Raji (cell line): ENCODE measurements around the gene CCNDBP1.

Experiments used
- POLR2A ChIP-seq: IDR thresholded peaks from 2 replicates; pipeline ENCODE4 v1.6.1; 2011; ENCODE audit warnings: low read depth, low read length, control low read depth; ENCODE audit not compliant: insufficient read depth

Gene CCNDBP1

GRCh38 chr15:43226436-43227305, 41.5 kb downstream of the CCNDBP1 start:
- no peak for TF ChIP-seq POLR2A

DNA sequence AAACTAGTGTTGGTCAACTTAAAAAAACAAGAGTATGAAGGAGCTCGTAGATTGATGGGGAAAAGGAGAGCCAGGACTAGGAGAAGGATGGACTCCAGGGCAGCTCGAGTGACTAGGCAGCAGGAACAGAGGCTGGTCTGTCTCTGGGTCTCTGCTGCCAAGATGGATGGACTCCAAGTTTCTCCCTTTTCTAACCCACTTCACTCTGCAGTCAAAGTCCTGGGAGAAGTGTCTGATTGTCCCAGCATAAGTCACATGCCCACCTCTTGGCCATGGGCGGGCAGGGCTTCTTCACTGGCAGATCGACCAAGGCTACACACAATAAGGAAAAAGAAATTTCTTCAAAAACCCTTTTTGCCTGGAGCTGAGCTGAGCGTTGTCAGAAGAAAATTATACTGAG, 44.8 kb downstream of the CCNDBP1 start:
- TF ChIP-seq POLR2A = no peak

DNA sequence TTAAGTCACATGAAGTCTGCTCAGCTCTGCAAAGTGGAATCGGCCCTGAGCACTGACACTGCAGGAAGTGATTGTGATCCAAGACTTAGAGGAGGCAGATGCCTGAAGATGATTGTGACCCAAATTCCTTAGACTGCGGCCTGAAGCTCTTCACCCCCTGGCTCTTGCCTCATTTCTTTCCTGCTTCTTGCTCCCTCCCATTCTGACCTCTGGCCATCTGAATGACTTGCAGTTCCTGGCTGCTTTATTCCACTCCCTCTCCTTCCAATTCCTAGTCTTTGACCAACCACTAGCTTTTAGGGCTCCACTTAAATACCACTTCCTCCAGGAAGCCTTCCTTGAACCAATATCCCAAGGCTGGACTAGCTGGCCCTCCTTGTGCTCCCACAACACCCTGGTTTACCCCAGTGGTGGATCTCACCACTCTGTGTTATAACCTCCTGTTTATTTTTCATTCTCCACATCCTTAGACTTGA, 45.5 kb downstream of the CCNDBP1 start:
- TF ChIP-seq POLR2A = no peak

GRCh38 chr15:43232289-43232874, 47.2 kb downstream of the CCNDBP1 start:
- no peak for TF ChIP-seq POLR2A

GRCh38 chr15:43235536-43235935, 50.3 kb downstream of the CCNDBP1 start:
- no peak for TF ChIP-seq POLR2A

GRCh38 chr15:43237842-43238470, 52.8 kb downstream of the CCNDBP1 start:
- TF ChIP-seq POLR2A = no peak

DNA sequence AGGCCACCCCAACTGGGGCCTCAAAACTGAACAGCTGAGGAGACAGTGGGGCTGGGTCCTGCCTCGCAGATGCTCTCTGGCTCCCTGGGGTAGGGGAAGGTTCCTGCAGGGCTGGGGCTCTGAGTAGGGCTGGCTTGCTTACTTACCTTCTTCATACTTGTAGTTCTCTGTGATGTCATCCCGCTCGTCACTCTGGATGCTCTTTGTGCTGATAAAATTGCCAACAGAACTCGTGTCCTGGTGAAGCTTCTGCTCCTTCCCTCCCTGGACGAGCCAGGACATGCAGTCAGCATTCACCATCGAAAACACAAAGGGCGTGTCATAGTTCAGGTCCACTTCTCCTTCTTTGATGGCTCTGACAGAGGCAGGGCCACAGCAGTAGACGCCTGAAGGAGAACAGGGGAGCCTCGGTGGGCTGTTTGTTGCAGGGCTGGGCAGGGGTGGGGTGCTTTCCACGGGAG, 53.5 kb downstream of the CCNDBP1 start:
- no peak for TF ChIP-seq POLR2A

GRCh38 chr15:43239732-43240491, 54.7 kb downstream of the CCNDBP1 start:
- no peak for TF ChIP-seq POLR2A

DNA sequence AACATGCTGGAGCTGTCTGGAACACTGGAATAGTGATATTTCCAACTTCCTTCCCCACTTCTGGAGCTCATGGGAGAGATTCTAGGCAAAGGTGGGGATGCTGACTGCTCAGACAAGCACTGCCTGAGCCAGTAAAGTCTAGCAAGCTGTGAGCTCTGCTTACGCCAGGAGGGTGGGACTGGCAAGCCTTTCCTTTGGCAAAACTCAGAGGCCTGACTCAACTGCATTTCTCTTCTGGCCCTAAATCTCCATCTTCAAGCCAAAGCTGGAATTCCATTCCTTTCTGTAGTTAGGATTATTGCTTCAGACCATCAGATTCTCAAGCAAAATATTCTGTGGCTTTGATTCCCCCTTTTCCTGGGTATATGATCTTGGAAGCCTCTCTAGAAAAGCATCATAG, 55.9 kb downstream of the CCNDBP1 start:
- TF ChIP-seq POLR2A = no peak

GRCh38 chr15:43242616-43243015, 57.4 kb downstream of the CCNDBP1 start:
- no peak for TF ChIP-seq POLR2A

DNA sequence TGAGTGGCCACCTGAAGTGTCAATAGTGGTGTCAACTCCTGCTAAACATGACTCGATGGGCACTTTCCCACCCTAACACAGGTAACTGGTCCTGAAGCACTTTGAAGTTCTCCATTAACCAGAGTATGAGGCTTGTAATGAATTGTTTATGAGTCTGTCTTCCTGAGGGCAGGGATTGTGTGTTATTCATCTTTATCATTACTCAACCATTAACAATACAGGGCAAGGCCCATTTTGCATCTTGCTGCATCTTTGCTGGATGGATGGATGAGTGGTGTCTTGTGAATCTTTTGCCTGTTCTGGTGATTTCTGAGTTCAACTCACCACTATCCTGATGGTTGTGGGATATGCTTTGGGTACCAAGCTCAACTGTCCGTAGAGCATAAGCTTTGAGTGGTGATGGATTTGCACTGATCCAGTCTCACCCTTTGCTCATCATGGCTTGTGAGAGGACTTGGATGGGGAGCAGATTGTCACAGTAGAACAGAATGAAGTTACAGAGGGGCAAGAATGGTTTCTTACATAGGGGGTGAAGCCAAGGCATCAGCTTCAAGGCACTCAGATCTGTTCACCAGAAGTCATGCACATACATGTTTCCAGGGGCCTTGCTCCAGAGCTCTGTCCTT, 57.9 kb downstream of the CCNDBP1 start:
- TF ChIP-seq POLR2A = no peak

DNA sequence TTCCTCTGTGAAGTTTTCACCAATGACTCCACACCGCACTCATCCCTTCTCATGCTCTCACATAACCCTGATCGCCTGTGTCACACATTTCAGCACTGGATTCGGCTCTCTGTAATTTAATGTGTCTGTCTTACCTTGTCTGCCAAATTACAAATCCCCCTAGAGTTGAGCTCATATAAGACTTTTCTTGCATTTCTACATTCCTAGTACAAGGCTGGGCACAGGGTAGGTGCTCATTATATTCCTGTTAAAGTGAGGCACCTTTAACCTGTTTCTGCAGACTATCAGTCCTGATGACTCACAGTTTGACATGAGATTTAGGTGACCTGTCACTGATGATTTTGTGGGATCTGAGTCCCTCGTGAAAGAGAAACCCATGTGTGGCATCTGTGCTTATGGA, 58.9 kb downstream of the CCNDBP1 start:
- no peak for TF ChIP-seq POLR2A

GRCh38 chr15:43246261-43246774, 61.1 kb downstream of the CCNDBP1 start:
- no peak for TF ChIP-seq POLR2A
